ENCODE results near the gene KPNA2.

DNA sequence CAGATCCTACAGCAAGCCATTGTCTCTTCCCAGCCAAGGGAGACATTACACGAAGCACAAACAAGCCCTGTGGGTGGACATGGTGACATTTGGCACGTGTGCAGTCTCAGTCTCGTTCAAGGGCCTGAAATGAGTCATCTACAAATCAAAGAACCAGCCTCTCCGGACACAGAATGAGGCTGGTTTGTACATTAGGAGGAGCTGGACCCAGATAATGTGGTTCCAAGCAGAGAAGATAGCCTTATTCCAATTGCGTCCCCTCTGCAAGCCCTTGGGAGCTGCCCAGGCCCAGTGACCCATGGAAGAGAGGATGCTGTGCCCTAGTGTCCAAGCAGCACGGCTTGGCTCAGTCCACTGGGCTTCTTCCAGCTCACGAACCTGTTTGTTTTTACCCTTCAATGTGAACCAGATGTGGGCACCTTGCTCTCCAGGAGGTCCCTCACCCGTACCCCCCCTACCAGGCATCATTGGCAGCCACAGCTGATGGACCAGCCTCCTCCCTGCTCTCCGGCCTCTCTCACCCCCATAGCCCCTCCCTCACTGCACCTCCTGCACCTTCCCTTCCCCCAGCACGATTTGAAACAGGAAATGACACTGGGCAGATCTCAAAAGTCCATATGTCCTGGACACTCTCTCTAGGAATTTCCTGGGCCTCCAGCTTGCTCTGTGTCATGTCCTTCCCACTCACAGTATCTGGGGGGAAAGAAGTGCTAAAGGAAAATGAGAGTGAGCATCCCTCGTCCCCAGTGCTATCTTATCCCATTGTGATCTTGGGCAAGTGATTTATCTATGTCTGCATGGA is 26.2 kb downstream of the KPNA2 start:
- TF ChIP-seq HCFC1 (IDR thresholded peaks at IDR 0.05; ENCODE audit: low read length) (no peak), SREBF2 (IDR thresholded peaks at IDR 0.05; ENCODE audit: low read length) (no peak)
- TF ChIP-seq, protein P1, sequence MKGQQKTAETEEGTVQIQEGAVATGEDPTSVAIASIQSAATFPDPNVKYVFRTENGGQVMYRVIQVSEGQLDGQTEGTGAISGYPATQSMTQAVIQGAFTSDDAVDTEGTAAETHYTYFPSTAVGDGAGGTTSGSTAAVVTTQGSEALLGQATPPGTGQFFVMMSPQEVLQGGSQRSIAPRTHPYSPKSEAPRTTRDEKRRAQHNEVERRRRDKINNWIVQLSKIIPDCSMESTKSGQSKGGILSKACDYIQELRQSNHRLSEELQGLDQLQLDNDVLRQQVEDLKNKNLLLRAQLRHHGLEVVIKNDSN (IDR thresholded peaks at IDR 0.05; ENCODE audit: borderline replicate concordance, extremely low read length, insufficient read depth, low read depth, low read length) = no peak

All from GM12878 (cell line).